ENCODE results near the gene TMEM255A. TPM values are rescaled to one million over a fixed set of nuclear protein-coding genes. Genes with fewer than 3 reads are reported as not detected.

TMEM255A gene
- total RNA-seq, 2 donors from 2014 or later: 0.22 to 0.35 TPM

DNA sequence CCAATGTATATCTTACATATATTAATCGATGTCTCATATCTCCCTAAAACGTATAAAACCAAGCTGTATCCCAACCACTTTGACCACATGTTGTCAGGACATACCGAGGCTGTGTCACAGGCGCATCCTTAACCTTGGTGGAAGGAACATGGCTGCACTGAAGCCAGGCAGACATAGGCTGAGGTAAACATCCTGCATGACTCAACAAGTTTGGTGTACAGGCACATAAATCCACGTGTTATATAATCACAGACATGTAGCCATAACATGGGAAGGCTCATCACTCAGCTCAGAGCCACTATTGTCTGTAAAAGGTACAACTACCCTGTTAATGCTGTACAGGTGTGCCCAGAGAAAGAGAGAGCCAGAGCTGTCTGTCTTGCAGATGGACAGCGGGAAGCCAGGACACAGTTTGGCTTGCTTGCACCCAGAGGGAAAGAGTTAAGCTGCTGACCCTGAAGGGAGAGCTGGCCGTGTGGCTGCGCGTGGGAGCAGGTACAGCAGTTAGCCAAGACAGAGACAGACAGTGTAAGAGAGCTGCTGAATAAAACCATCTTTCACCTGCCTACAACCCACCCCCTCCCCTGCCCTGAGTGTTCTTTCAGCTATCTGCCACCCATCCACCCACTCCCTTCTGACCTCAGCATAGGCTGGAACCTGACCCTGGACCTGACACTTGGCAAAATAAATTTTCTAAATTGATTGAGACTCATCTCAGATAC, 82.9 kb downstream of the TMEM255A start:
- H3K4me1 Mint-ChIP-seq: peaks cover 25% of the 10 kb centered on the region

DNA sequence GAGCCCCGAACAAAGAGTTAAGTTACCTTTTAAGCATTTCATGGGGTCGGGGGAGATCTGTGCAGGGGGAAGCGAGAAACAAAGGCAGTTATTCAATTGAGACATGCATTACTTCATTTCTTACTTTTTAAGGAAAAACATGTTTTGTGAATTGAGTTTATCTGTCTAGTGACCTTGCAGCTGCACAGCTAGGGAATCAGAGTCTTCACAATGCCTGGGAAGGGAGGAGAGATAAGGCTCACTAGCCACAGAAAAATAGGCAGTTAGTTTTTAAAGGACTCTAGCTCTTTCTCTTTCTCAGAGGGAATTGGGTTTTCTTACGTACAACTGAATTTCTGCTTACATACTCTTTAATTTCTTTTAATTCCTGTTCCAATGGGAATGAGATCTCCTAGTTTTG, 86.9 kb downstream of the TMEM255A start:
- H3K27ac ChIP-seq (ENCODE audit: low read depth, low read length): no peak overlapping the region
- H3K27me3 Mint-ChIP-seq (ENCODE audit: insufficient read depth): no peaks in the 10 kb centered on the region
- peaks cover 26% of the 10 kb centered on the region for H3K36me3 Mint-ChIP-seq (ENCODE audit: low read depth)
- WGBS, 2 experiments (ENCODE audit: insufficient coverage in 1 of 2, insufficient read length in 1 of 2): 89% methylated on average over 3 of the region's 4 CpGs; no CpG with 5 or more reads in 1 of the 2 experiments
- H3K4me1 Mint-ChIP-seq: peaks cover 20% of the 10 kb centered on the region
- H3K9me3 Mint-ChIP-seq: peaks cover 41% of the 10 kb centered on the region
- TF ChIP-seq, protein P1, sequence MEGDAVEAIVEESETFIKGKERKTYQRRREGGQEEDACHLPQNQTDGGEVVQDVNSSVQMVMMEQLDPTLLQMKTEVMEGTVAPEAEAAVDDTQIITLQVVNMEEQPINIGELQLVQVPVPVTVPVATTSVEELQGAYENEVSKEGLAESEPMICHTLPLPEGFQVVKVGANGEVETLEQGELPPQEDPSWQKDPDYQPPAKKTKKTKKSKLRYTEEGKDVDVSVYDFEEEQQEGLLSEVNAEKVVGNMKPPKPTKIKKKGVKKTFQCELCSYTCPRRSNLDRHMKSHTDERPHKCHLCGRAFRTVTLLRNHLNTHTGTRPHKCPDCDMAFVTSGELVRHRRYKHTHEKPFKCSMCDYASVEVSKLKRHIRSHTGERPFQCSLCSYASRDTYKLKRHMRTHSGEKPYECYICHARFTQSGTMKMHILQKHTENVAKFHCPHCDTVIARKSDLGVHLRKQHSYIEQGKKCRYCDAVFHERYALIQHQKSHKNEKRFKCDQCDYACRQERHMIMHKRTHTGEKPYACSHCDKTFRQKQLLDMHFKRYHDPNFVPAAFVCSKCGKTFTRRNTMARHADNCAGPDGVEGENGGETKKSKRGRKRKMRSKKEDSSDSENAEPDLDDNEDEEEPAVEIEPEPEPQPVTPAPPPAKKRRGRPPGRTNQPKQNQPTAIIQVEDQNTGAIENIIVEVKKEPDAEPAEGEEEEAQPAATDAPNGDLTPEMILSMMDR (conservative IDR thresholded peaks at IDR 0.05): no peak
- no peak overlapping the region for H3K27ac Mint-ChIP-seq
- H3K4me3 Mint-ChIP-seq: no peak overlapping the region
- H3K4me1 ChIP-seq (ENCODE audit: control insufficient read depth, insufficient read depth, low read length): peaks cover 4% of the 10 kb centered on the region
- no peak overlapping the region for H3K9ac ChIP-seq (ENCODE audit: extremely low read depth, low read length, poor library complexity, severe bottlenecking)
- no peak for DNase-seq
- no peaks in the 10 kb centered on the region for H3K9me3 ChIP-seq (ENCODE audit: control insufficient read depth, low read length)
- peaks cover 16% of the 10 kb centered on the region for H3K36me3 ChIP-seq (ENCODE audit: control insufficient read depth, insufficient read depth, low read length)
- H3K27me3 ChIP-seq (ENCODE audit: control insufficient read depth, insufficient read depth, low read length, poor library complexity, severe bottlenecking): no peaks in the 10 kb centered on the region
- H3K4me3 ChIP-seq (ENCODE audit: low read length): no peak overlapping the region

More for the DNA sequence above, 82.9 kb downstream of the TMEM255A start:
- Histone ChIP-seq H3K9ac (ENCODE audit: extremely low read depth, low read length, poor library complexity, severe bottlenecking) (no peak overlapping the region), H3K27me3 (ENCODE audit: control insufficient read depth, insufficient read depth, low read length, poor library complexity, severe bottlenecking) (no peaks in the 10 kb centered on the region), H3K9me3 (ENCODE audit: control insufficient read depth, low read length) (peaks cover 17% of the 10 kb centered on the region), H3K4me3 (ENCODE audit: low read length) (no peak overlapping the region), H3K36me3 (ENCODE audit: control insufficient read depth, insufficient read depth, low read length) (peaks cover 16% of the 10 kb centered on the region), H3K27ac (ENCODE audit: low read depth, low read length) (no peak overlapping the region), H3K4me1 (ENCODE audit: control insufficient read depth, insufficient read depth, low read length) (peaks cover 4% of the 10 kb centered on the region)
- Mint-ChIP-seq H3K9me3 (peaks cover 48% of the 10 kb centered on the region), H3K4me3 (no peak overlapping the region), H3K27ac (peak overlapping the region; percentile 23), H3K36me3 (ENCODE audit: low read depth) (peaks cover 24% of the 10 kb centered on the region), H3K27me3 (ENCODE audit: insufficient read depth) (no peaks in the 10 kb centered on the region)
- TF ChIP-seq, protein P1 (conservative IDR thresholded peaks at IDR 0.05): no peak
- no peak for DNase-seq
- 85 to 100% methylated on average over 3 to 9 of the region's 9 CpGs for WGBS, 2 experiments (ENCODE audit: insufficient coverage in 1 of 2, insufficient read length in 1 of 2)

DNA sequence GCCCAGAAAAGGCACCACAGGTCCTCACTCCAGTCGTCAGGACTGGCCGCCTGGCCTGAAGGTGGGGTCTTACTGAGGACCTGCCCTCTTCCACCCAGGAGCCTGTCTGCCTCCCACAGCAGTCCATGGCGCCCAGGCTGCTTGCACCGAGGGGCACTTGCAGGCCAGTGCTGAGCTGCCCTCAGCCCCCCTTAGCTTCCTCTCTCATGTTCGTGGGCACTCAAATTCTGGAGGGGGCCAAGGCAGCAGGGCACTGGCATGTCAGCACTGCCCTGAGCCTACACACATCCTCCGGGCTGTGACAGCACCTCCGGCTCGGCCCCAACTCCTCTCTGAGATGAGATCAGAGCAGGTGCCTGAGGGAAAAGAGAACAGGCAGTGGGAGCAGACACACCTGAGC, 87.9 kb downstream of the TMEM255A start:
- 93 to 100% methylated on average over 1 to 8 of the region's 8 CpGs for WGBS, 2 experiments (ENCODE audit: insufficient coverage in 1 of 2, insufficient read length in 1 of 2)
- Histone ChIP-seq H3K27me3 (ENCODE audit: control insufficient read depth, insufficient read depth, low read length, poor library complexity, severe bottlenecking) (no peaks in the 10 kb centered on the region), H3K36me3 (ENCODE audit: control insufficient read depth, insufficient read depth, low read length) (peaks cover 15% of the 10 kb centered on the region), H3K4me3 (ENCODE audit: low read length) (no peak overlapping the region), H3K27ac (ENCODE audit: low read depth, low read length) (no peak overlapping the region), H3K4me1 (ENCODE audit: control insufficient read depth, insufficient read depth, low read length) (peaks cover 4% of the 10 kb centered on the region), H3K9ac (ENCODE audit: extremely low read depth, low read length, poor library complexity, severe bottlenecking) (no peak overlapping the region), H3K9me3 (ENCODE audit: control insufficient read depth, low read length) (no peaks in the 10 kb centered on the region)
- Mint-ChIP-seq H3K9me3 (peaks cover 41% of the 10 kb centered on the region), H3K36me3 (ENCODE audit: low read depth) (peaks cover 26% of the 10 kb centered on the region), H3K27me3 (ENCODE audit: insufficient read depth) (no peaks in the 10 kb centered on the region), H3K27ac (no peak overlapping the region), H3K4me3 (no peak overlapping the region), H3K4me1 (peaks cover 18% of the 10 kb centered on the region)
- no peak for DNase-seq
- TF ChIP-seq, protein P1 (conservative IDR thresholded peaks at IDR 0.05): no peak

Data from endodermal cell (in vitro differentiated cells).